Activated CD8-positive, alpha-beta memory T cell treated with anti-CD3 and anti-CD28 coated beads for 24 hours (primary cell): ENCODE measurements around the gene ACBD6.
A peak's percentile ranks its signal among the peaks of the same experiment; 100 is the strongest.

ENCODE experiments used
- DNase-seq: peaks from one replicate; pipeline ENCODE4 v3.0.0-alpha.2; 2020

Gene ACBD6

DNA sequence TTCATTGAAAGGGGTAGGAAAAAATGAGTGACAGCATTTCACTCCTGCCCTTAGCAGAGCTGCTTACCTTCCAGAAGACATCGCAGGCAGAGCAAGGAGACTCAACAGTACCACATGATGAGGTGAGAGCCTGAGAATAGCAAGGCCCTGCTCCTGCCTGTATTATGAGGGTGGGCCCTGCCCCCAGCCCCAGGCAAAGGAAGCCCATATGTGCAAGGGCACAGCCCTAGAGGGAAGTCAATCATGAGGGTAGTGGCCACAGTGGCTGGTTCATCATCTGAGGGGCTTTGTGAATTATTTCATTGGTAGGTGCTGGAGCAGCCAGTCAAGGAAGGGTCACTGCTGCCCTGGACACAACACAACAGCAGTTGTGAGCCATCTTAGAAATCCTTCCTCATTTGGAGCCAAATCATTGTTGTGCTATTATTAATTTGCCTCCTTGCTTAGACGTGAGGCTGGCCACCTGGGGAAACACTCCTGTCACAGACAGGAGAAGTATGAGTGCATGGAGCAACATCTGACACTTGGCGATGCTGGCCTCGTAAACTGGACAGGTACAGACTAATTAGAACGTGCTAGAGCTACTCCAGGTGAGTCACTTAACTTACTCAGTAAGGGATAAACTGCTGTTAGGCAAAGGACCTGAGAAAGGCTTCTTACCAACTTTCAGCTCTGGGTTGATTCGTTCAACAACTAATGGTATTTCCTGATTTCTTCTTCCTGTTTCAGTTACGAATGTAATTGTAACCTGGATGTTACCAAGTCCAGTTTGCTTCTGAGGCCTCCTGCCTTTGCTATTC, 22.7 kb upstream of the ACBD6 start:
- DNase-seq = no peak

DNA sequence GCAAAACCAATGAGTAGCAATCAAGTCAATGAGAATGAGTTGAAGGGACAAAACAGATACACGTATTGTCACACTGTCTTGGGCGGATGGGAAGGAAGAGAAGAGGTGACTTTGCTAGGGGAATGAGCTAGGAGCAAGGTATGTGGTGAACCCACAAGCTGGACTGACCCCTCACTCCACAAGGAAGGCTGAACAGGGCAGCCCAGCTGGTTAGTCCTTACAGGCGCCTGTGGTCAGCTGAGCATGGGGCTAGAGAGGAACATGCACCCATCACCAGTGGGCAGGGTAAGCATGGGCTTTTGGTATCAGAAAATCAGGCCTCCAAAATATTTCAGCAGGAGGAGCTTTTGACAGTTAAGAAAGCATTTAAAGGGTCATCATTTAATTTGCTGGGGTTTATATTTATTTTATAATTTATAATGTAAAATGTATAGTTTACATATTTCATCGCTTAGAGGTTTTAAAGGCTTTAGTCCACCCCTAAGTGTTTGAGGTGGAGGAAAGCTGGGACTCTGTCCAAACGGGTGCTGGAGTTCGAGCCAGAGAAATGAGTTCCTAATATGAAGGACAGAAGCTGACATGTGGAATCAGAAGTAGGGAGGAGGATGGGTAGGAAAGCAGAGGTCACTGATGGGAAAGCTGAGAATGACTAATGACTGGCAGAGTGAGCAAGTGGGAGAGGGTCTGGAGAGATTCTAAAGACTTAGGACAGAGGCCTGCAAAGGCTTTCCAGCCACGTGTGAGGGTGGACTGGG, 22.0 kb upstream of the ACBD6 start:
- no peak for DNase-seq

DNA sequence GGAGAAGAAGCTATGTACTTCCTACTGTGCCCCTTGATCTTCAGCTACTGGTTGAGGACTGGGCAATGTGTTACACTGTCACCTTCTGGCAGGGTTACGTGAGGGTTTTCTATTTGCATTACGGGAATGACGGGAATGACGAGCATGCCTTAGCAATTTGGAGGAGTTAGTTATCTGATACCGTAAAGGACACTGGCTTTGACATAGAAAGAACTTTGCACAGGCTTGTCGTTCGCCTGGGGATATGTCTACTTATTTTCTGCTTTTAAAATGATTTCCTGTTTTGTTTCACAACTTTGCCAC, 19.8 kb upstream of the ACBD6 start:
- no peak for DNase-seq

DNA sequence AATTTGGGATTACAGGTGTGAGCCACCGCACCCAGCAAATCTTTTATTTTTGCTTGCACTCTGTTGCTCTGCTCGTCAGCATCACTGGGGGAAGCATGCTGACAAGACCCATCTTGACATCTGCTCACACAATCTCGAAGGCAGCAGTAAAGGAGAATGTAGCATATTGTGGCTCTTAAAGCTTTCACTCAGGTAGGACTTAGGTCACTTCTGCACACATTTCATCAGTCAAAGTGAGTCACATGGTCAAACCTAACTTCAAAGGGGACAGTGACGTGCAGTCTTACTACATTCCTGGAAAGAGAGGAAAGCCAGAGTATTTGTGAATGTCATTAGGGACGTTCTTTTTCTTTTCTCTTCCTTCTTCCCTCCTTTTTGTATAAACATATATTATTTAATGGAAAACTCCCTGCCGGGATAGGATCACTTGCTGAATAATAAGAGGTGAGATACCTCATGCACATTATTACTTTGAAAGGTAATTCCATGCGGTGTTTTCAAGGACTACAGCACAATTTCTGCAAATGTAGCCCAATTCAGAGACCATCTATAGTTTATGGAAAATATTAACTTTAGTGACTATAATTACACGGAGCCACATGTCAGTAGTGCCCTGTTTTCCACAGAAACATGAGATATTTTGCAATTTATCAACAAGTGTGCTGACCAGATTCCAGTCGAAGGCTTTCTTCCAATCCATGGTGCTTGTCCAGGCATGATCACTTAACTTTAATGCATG, 19.3 kb upstream of the ACBD6 start:
- DNase-seq = no peak

DNA sequence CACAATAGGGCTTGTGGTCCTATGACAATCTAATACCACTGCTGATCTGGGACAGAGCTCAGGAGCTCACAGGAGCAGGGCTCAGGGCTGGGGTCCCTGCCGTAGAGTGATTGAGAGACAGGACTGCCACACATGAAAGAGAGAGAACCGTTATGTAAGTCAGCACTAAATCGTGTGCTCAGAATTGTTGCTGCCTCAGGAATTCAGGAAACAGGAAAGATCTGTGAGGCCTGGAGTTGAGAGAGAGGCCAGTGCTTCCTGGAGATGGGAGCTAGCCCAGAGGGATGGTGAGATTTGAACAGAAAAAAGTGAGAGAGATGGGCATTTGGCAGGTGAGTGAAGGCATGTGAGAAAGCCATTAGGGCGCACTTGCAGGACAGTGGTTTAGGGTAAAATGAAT, 17.5 kb upstream of the ACBD6 start:
- no peak for DNase-seq

DNA sequence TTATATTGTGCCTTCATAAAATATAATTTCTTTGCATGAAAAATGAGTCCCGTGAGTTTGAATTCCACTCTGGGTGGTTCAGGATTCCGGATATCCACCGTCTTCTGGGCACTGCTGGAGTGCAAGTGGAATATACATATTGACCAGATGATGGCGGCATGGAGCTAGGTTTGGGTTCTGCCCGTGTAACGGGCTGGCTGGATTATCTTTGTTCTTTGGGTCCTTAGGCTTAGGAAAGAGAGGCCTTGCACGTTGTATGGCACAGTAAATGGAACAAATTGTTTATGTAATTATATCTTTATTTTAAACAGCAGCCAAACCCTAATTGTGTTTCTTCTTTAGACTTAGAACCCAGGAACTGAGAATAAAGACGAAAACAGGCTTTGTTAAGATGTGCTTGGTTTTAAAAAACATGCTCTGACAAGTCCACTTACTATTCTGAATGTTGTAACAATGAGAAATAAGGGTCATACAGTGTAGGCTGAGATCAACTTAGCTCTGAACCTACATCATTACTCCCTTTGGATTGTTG, 13.5 kb upstream of the ACBD6 start:
- peak; percentile 73 for DNase-seq

DNA sequence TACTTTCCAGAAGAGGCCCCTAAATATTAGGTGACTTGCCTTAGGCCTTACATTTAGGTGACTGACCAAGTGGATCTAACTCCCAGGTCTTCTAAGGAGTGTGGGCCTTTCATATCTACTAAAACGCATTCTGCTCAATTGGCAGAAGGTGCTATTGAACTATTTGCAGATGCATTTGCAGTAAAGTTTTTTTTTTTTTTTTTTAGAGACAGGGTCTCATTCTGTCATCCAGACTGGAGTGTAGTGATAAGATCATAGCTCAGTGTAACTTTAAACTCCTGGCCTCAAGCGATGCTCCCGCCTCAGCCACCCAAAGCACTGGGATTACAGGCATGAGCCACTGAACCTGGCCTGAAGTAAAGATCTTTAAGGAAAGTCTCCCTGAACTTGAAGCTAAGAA, 13.0 kb upstream of the ACBD6 start:
- no peak for DNase-seq

DNA sequence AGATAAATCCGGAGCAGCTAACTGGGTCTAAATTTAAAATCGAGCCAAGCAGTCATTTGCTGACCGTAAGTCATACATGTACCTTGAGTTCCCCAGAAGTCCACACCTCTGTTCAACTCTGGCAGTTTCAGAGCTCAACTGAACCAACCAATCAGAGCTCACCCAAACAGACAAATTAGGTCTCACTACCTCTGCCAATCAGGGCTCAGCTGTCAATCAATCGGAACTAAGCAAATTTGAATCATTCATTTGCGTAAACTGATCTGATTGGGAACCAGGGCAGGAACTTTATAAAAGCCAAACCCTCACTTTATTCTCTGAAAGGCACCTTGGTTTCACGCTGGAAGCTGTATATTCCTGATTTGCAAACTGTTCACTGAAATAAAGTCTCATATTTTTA, 11.2 kb upstream of the ACBD6 start:
- DNase-seq = no peak

DNA sequence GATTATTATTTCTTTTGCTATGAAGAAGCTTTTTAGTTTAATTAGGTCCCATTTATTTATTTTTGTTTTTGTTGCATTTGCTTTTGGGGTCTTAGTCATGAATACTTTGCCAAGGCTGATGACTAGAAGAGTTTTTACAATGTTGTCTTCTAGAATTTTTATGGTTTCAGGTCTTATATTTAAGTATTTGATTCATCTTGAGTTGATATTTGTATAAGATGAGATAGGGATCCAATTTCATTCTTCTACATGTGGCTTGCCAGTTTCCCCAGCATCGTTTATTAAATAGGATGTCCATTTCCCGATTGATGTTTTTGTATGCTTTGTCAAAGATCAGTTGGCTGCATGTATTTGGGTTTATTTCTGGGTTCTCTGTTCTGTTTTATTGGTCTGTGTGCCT, 8.5 kb upstream of the ACBD6 start:
- DNase-seq = no peak

DNA sequence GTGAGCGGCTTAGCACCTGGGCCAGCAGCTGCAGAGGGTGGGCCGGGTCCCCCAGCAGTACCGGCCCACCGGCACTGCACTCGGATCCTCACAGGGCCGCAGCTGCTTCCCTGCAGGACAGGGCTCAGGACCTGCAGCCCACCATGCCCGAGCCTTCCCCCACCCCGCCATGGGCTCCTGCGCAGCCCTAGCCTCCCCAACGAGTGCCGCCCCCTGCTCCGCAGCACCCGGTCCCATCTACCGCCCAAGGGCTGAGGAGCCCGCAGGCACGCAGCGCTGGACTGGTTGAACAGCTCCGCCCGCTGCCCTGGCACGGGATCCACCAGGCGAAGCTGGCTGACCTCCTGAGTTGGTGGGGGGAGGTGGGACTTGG, 6.3 kb upstream of the ACBD6 start:
- DNase-seq = no peak

DNA sequence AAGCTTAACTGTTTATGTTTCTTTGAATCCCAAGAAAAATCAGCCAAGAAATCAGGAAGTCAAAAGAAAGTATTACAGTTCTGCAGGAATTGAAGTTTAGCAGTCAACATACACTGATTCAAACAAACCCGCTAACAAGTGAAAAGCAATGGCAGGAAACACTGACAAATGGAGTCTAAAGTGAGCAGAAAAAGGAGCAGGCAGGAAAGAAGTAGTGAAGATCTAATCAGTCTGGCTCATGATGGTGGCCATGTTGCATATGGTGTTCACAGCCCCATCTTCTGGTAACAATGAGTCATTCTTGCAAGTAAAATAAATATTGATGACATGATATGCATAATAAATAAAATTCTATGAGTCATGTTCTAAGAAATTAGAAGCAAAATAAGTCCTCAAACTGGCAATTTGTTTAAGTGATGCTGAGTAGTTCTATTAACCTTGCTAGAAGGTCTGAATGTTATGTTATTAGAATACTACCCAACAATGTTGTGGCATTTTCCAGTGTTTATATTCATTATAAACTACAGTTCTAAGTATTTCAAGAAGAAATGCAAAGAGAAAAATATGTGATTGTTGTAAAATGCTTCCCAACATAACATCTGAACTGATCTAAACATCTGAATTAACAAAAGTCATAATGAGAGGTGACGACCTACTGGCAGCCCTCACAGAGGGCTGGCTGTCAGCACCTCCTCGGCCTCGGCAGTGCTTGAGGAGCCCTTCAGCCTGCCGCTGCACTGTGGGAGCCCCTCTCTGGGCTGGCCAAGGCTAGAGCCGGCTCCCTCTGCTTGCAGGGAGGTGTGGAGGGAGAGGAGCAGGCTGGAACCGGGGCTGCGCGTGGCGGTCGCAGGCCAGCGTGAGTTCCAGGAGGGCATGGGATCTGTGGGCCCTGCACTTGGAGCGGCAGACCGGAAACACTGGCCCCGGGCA, 5.7 kb upstream of the ACBD6 start:
- no peak for DNase-seq

DNA sequence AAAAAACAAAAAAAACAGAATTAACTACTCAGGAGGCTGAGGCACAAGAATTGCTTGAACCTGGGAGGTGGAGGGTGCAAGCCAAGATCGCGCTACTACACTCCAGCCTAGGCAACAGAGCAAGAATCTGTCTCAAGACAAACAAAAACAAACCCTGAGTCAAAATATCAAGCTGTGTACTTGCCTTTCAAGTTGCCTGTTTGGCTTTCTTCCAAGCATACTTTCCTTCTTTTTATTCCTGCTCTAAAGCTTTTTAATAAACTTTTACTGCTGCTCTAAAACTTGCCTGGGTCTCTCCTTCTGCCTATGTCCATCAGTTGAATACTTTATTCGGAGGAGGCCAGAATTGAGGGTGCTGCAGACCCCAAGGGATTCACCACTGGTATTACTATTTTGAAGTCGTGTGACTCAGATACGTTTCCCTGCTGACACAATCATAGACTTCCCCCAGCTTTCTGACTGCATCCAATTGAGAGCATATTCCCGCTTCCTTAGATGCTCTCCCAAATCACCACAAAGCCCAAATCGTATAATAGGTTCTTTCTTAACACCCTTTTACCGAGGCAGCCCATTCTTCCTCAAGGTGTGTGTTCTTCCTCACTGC, 3.5 kb upstream of the ACBD6 start:
- no peak for DNase-seq

DNA sequence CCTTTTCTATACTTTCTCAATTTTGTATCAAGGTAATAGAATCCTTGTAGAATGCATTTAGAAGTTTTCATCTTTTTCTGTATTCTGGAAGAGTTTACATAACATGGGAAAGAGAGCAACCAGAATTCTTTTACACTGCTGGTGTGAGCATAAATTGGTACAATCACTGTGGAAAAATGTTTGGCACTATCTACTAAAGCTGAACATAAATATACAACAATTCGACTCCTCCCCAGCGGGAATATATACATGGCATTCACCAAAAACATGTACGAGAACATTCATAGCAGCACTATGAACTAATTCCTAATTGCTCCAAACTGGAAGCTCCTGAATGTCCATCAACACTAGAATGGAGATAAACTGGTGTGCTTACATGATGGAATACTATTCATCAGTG, 1.8 kb upstream of the ACBD6 start:
- DNase-seq = no peak

DNA sequence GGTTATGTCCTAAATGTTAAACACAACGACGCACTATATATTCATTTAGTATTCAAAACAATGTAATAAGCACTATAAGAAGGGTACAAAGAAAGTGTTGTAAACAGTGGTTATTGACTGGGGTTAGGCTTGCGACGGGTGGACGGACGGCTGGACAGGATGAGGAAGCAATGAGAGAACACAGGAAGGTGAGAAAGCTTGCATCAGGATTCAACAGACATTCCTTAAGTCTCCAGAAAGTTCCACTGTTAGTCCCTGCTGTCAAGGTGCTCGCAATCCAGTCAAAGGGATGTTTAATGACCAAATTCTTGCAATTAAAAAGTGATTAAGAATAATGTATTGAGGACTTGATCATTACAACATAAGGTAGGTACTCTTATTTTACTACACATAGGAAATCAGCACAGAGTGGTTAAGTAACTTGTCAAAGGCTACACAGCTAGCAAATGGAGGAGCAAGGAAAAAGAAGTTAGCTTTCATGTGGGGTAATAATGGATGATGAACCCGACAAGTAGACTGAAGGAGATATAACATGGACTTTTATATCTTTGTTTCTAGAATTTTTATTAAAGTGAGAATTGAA, 994 bp upstream of the ACBD6 start:
- no peak for DNase-seq

DNA sequence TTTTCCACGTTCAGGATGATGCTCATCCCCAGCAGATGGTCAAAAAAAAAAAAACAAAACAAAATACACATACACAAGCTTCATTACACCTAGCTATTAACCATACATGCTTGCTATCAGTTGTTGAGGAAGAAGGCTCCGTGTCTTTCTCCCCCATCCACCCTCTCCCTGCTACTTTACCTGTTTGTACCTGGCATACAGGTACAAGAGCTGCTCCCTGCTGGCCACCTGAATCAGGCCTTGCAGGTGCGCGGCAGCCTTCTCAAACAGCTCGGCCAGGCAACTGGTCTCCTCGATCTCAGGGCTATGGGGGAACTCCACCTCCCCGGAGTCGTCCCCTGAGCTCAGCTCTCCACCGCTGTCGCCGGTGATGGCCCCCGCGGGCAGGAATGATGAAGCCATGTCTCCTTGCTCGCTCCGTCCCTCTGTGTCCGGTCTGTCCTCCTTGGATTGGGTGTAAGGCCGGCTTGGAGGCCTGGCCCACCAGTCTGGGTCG, 464 bp downstream of the ACBD6 start:
- DNase-seq = no peak

DNA sequence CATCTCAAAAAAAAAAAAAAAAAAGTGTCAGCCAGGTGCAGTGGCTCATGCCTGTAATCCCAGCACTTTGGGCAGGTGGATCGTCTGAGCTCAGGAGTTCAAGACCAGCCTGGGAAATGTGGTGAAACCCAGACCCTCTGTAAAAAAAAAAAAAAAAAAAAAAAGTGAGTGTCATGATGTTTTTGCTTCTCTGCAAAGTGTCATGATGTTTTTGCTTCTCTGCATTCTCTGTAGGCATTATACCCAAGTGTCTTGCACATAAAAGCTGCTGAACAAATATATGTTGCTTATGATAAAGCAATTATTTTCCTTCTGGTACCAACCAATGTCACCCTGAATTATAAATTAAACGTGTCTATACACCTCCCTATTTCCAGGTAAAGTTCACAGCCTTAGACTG, 1.7 kb downstream of the ACBD6 start:
- DNase-seq = no peak

DNA sequence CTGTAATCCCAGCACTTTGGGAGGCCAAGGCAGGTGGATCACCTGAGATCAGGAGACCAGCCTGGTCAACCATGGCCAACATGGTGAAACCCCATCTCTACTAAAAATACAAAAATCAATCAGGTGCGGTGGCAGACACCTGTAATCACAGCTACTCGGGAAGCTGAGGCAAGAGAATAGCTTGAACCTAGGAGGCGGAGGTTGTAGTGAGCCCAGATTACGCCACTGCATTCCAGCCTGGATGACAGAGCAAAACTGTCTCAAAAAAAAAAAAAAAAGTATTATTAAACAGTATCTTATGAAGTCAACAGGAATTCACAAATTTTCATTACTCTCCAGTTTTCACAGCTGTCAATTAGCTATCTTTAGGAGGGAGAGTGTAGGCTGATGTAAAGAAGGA, 3.8 kb downstream of the ACBD6 start:
- no peak for DNase-seq

DNA sequence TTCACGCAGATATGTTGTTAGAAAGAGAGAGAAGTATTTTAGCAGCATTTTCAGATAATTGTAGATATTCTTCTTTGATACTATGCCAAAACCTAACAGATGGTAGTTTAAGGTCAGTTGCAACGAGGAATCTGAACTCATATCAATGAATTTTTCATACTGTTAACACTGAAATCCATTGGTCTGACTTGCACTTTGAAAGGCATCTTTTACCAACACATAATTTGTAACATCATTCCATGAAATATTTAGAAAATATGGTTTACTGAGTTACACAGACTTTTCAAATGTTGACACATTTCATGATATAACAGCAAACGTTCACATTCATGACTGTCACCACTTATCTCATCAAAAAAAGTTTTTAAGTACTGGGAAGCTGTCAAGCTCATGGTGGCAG, 4.6 kb downstream of the ACBD6 start:
- no peak for DNase-seq

DNA sequence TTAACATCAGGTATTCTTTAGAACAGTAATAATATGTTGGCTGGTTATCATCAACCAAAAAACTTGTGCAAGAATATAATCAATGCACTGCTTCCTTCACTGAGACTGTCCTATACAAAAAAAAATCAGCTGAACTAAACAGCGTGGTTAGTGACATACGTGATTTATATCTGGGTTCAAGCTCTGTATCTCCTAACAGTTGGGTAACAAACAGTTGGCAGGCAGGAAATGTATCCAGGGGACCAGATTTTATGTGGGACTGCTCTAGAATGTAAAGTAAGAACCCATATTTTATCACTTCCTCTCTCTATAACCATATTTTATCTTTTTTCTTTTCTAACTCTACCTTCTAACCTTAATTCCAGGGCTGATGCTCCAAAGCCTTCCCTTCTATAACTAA, 8.0 kb downstream of the ACBD6 start:
- DNase-seq = no peak

DNA sequence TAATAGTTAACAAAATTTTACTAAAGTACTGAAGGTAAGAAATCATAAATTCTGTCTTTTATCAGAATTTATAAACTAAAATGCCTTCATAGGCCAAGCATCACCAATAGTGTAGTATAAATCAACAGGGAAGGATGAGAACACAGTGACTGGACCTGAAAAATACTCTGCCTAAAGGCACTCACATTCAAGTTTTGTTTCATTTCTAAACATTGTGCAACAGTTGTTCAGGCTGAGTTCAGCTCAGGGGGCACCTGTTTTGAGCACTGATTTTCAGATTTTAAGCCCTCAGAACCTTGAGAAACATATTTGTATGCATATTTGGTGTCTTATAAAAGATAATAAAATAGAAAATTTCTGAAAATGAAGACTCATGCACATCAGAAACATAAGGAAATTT, 12.4 kb downstream of the ACBD6 start:
- no peak for DNase-seq

DNA sequence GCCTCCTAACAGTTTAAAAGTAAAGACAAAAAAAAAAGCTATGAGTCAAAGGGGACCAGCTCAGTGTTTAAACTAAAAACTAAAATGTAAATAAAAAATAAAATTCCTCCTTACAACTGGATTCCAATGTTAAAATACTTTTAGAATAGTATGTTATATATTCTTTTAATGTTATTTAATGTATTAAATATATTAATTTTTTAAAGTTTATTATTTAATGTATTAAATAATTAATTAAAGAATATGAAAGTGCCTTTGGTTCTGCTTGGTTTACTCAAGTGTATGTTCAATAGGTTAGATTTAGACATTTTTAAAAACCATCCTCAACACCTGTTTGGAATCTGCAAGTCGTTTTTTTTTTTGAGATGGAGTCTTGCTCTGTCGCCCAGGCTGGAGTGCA, 13.1 kb downstream of the ACBD6 start:
- no peak for DNase-seq

DNA sequence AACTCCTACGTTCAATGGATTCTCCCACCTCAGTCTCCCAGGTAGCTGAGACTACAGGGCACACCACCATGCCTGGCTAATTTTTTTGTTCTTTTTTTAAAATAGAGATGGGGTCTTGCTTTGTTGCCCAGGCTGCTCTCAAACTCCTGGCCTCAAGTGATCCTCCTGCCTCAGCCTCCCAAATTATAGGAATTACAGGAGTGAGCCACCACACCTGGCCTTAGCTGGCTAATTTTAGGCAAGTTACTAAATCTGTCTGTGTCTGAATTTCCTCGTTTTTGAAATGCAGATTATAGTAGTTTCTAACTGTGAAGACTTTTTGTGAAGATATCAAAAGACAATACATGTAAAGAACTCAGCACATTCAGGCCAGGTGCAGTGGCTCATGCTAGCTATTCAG, 13.7 kb downstream of the ACBD6 start:
- DNase-seq = no peak
